ENCODE measurements around the gene KCNJ6. TPM values are rescaled to one million over a fixed set of nuclear protein-coding genes. Genes with fewer than 3 reads are reported as not detected.

KCNJ6 gene
- total RNA-seq, 1 experiment from 2014 or later, result not detected

- in situ Hi-C loops (cut with HindIII; ENCODE audit: low pct_unique_long_range_greater_than_20kb, low sequenced_read_pairs), result no loop called here
- Histone ChIP-seq H3K36me3 (ENCODE audit: control insufficient read depth, insufficient read depth, low read length) (no peaks in the 10 kb centered on the region), H3K4me3 (ENCODE audit: low read depth in 2 of 2, low read length in 2 of 2) (no peak overlapping the region), H3K27ac (ENCODE audit: low read length) (no peak overlapping the region), H3K4me1 (ENCODE audit: control insufficient read depth, insufficient read depth, low read length) (no peaks in the 10 kb centered on the region), H3K9me3 (ENCODE audit: control insufficient read depth, insufficient read depth, low read depth, low read length) (no peaks in the 10 kb centered on the region), H3K27me3 (ENCODE audit: control insufficient read depth, insufficient read depth, low read length) (no peaks in the 10 kb centered on the region)
- POLR2A ChIA-PET, result no interaction called here
- no TSS peak for BruUV-seq (replicated peaks)
- ATAC-seq (no peak), DNase-seq (ENCODE audit: low read depth, low spot score) (no peak)
- intact Hi-C loops (cut with micrococcal nuclease; ENCODE audit: unreplicated experiment), result no loop called here
- CTCF ChIA-PET, result no interaction called here
- TF ChIP-seq REST (IDR thresholded peaks at IDR 0.05; ENCODE audit: insufficient read depth in 1 of 2, low read depth in 2 of 2, low read length in 1 of 2) (no peak), SIN3A (IDR thresholded peaks at IDR 0.05; ENCODE audit: borderline replicate concordance, insufficient read depth, low read depth, low read length) (no peak), POLR2AphosphoS5 (IDR thresholded peaks at IDR 0.05; ENCODE audit: low read depth, low read length) (no peak), CTCF (IDR thresholded peaks at IDR 0.05) (no peak), TCF7L2 (IDR thresholded peaks at IDR 0.05; ENCODE audit: low read depth, low read length) (no peak)
Measured at GRCh38 chr21:37620401-37620800, 295.9 kb downstream of the KCNJ6 start.

- no peaks in the 10 kb centered on the region for H3K9me3 ChIP-seq (ENCODE audit: control insufficient read depth, insufficient read depth, low read depth, low read length)
- no peaks in the 10 kb centered on the region for H3K27me3 ChIP-seq (ENCODE audit: control insufficient read depth, insufficient read depth, low read length)
- BruUV-seq (replicated peaks), result no TSS peak
- no peaks in the 10 kb centered on the region for H3K36me3 ChIP-seq (ENCODE audit: control insufficient read depth, insufficient read depth, low read length)
- no peak overlapping the region for H3K4me3 ChIP-seq (ENCODE audit: low read depth in 2 of 2, low read length in 2 of 2)
- ChIA-PET POLR2A (no interaction called here), CTCF (no interaction called here)
- DNase-seq (ENCODE audit: low read depth, low spot score) (no peak), ATAC-seq (no peak)
- intact Hi-C loops (cut with micrococcal nuclease; ENCODE audit: unreplicated experiment) (no loop called here), in situ Hi-C loops (cut with HindIII; ENCODE audit: low pct_unique_long_range_greater_than_20kb, low sequenced_read_pairs) (no loop called here)
- H3K4me1 ChIP-seq (ENCODE audit: control insufficient read depth, insufficient read depth, low read length), result no peaks in the 10 kb centered on the region
- no peak overlapping the region for H3K27ac ChIP-seq (ENCODE audit: low read length)
- TF ChIP-seq POLR2AphosphoS5 (IDR thresholded peaks at IDR 0.05; ENCODE audit: low read depth, low read length), result no peak
- no peak for TF ChIP-seq REST (IDR thresholded peaks at IDR 0.05; ENCODE audit: insufficient read depth in 1 of 2, low read depth in 2 of 2, low read length in 1 of 2)
- TF ChIP-seq TCF7L2 (IDR thresholded peaks at IDR 0.05; ENCODE audit: low read depth, low read length), result no peak
- TF ChIP-seq SIN3A (IDR thresholded peaks at IDR 0.05; ENCODE audit: borderline replicate concordance, insufficient read depth, low read depth, low read length), result no peak
- no peak for TF ChIP-seq CTCF (IDR thresholded peaks at IDR 0.05)
Measured at GRCh38 chr21:37619464-37619974, 296.7 kb downstream of the KCNJ6 start.
